A375 (cell line): ENCODE data around the gene RAD54L2. TPM values are rescaled to one million over a fixed set of nuclear protein-coding genes. Genes with fewer than 3 reads are reported as not detected.

ENCODE experiments used
- total RNA-seq: library from RNA; depleted of rRNA; stranded (reverse); fragments of >200 nt; shearing (Covaris generic); gene quantifications from 2 replicates; pipeline ENCODE4 v1.2.3, GENCODE V29; 2014; rRNA removed

Gene RAD54L2
- total RNA-seq: 19.3 and 20.5 TPM in 2 replicates

GRCh38 chr3:51538459-51539290, at the start of gene RAD54L2:
Gene RAD54L2, plus strand, starts transcription at chr3:51538719. Its CDS starts 51,702 bp downstream, at chr3:51590421.

Other genes starting within 250 kb of the RAD54L2 start
- gene MANF, start 153.4 kb upstream of the RAD54L2 start, total RNA-seq: 120 and 155 TPM in 2 replicates
- gene RBM15B, start 147.4 kb upstream of the RAD54L2 start, total RNA-seq: 29.4 and 32.5 TPM in 2 replicates
- gene DCAF1, start 38.7 kb upstream of the RAD54L2 start, total RNA-seq: 15.7 and 17.7 TPM in 2 replicates
- 72.1 and 74.1 TPM in 2 replicates for gene TEX264, start 132.5 kb downstream of the RAD54L2 start, total RNA-seq
- gene GRM2, start 168.3 kb downstream of the RAD54L2 start, total RNA-seq: 0.04 and 1.0 TPM in 2 replicates
- gene IQCF6, start 240.5 kb downstream of the RAD54L2 start, total RNA-seq: not detected in 2 replicates